NCI-H2196 treated with DMSO at 0.1 percent for 48 hours (cell line): Measurements from ENCODE around the gene MARVELD1.

Experiments
- DNase-seq: peaks from one replicate; lab custom pipeline; 2025; ENCODE audit not compliant: unreplicated experiment; lab: John Stamatoyannopoulos, UW

MARVELD1 gene

GRCh38 chr10:97754726-97755125 lies 41.2 kb downstream of the MARVELD1 start:
- no peak for DNase-seq

DNA sequence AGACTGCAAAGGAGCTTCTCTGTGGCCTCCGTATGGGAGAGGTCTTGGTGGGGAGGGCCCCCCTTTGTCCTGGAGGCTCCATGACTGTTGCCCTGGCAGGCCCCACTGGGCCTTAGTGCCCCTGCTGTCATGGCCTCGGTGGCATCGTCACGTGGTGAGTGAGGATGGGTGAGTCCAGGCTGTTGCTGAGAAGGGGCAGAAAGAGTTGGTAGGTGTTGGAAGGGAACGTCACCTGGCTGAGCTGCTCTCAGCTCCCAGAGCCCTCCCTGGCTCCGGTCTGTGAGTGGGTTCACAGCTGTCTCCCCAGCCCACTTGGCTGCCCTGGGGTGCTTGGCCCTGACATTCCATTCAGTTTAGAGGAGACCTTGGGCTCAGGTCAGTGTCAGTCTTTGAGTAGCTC lies 42.2 kb downstream of the MARVELD1 start:
- DNase-seq, result no peak

DNA sequence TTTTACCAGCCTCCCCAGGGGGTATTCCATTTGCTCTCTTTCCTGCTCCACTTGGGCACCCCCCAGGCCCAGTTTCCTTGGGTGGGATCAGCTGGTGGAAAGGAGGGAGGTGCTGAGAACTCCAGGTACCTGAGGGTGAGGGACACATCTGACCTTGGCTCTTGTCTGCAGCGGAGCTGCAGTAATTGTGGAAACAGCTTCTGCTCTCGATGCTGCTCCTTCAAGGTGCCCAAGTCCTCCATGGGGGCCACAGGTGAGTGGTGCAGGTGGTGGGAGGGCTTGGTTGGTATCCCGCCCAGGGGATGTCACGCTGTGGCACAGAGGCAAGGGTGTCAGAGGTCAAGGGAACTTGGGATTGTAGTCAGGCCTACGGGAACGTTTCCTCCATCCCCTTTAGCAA lies 43.9 kb downstream of the MARVELD1 start:
- DNase-seq, result no peak

- DNase-seq, result peak; percentile 58
Observed at GRCh38 chr10:97759158-97759887, 45.8 kb downstream of the MARVELD1 start.

DNA sequence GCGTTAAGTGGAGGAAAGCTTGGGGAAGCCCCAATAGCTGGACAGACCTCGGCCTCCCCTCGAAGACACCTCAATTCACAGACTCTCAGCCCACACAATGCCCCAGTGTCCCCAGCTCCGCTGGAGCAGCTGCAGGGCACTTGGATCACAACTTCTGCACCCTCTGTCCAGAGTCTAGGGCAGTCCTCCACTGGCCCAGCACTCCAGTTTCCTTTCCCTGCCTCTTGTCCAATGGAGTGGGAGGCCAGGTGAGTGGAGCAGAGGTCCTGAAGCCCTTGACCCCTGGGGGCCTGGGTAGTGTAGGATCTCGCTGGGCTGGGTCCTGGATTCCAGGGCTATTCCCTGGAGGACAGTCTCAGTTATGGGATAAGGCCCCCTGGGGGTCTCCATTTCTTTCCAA lies 46.4 kb downstream of the MARVELD1 start:
- DNase-seq, result no peak

GRCh38 chr10:97760461-97761257 lies 47.1 kb downstream of the MARVELD1 start:
- no peak for DNase-seq

GRCh38 chr10:97761331-97761865 lies 47.9 kb downstream of the MARVELD1 start:
- DNase-seq, result no peak

- DNase-seq, result no peak
Observed at GRCh38 chr10:97762056-97762455, 48.5 kb downstream of the MARVELD1 start.

DNA sequence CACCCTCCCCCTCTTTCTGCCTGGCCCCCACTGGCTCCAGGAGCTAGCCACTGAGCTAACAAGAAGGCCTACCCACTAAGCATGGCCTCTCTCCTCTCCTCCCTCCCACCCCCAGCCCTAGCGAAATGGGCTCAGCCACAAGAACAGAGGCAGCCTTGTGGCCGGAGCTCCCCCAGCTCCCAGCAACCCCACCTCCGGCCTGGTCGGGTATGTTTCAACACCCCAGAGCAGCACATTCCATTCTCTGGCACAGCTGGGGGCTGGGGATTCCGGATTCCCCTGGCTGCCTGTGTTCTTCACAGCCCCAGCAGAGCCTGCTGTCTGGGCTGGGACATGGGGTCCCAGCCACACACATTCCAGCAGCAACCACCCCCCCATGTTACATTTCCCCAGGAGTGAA lies 49.3 kb downstream of the MARVELD1 start:
- DNase-seq, result no peak

GRCh38 chr10:97763411-97763810 lies 49.9 kb downstream of the MARVELD1 start:
- no peak for DNase-seq

DNA sequence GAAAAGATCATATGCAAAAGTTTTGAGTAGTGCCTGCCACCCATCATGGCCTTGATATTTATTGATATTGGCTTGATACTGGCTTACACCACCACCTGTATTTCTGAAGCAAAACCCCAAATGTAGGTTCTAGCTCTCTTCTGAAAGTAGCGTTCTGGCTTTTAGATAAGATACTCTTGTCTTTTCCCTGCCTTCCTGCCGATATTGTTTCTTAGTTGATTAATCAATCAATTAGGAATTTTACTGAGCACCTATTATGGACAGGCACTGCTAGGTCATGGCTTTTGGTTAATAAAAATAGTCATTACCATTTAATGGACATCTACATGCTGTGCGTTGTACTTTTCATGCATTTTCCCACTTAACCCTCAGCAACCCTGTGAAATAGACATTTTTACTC lies 50.4 kb downstream of the MARVELD1 start:
- DNase-seq, result no peak

GRCh38 chr10:97764519-97764931 lies 51.0 kb downstream of the MARVELD1 start:
- DNase-seq, result no peak

DNA sequence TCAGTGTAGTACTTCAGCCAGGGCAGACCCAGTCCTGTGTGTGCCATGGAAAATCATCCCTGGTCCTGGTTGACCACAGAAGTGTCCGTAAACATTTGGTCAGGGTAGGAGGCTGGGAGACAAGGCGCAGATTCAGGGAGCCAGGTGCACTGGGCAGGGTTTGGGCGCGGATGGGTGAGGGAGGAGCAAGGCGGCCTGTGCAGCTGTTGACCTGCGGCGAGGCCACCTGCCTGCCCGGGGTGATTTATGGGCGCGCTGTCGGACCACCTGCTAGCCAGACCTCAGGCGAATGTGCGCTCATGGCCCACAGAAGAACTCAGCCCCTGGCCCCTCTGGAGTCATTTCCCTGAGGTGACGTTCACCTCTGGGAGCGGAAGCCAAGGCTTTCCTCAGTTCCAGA lies 51.7 kb downstream of the MARVELD1 start:
- DNase-seq, result peak; percentile 28

DNA sequence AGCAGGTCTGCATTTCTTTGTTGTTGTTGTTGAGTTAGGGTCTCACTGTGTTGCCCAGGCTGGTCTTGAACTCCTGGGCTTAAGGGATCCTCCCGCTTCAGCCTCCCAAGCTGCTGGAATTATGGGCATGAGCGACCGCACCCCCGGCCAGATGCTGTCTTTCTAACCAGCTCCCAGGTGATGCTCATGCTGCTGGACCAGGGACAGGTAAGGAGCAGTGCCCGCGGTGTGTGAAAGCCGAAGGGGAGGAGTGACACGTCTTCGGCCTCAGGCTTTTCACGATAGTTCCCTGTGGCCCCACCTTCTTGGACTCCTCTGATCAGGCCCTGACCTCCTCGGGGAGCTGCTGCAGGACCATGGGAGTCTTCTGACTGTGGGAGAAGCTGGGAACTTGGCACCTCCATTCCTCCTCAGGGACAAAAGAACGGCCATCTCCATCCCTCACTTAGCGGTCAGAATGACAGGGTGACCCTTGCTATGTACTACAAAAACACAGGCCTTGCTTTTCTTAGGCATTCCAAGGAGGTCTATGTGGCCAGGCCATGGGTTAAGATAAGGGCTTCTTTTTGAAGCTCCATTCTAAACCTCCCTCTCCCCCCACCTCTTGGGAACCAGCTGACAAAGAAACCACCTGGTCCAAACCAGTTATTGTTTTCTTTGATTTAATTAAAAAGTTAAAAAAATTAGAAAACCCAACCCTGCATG lies 52.7 kb downstream of the MARVELD1 start:
- DNase-seq, result no peak

- DNase-seq, result no peak
Observed at GRCh38 chr10:97766996-97767924, 53.7 kb downstream of the MARVELD1 start.
